NB4 (cell line): ENCODE results near the gene ORMDL2.

Experiments used
- POLR2A ChIP-seq: IDR thresholded peaks from 2 replicates; pipeline ENCODE4 v1.6.1; 2011; ENCODE audit warnings: mild to moderate bottlenecking; ENCODE audit not compliant: insufficient read length; ENCODE audit errors: extremely low read depth
- TF ChIP-seq, protein P1 (sequence below): IDR thresholded peaks from one replicate; pipeline ENCODE4 v1.5.1; 2012; ENCODE audit warnings: low read depth, low read length
- TF ChIP-seq, protein P2 (sequence below): IDR thresholded peaks from 2 replicates; pipeline ENCODE4 v1.6.1; 2011; ENCODE audit warnings: low read depth, low read length

DNA sequence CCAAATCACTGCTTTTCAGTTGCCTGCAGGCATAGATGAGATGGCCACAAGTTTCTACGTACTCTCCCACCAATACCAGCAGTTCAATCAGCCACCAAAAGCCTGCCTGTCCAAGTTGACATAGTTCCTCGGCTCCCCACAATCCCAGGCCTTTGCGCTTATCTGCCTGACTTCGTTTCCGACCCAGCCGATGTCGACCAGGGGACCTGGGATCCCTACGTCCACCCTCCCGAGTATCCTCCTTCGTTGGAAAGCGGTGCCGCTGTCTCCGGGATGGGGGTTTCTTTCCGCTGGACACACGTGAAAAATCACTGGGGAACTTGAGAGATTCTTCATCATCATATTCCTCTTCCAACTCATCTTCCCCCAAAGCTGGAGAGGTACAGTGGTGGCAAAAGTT lies 10.0 kb downstream of the ORMDL2 start:
- TF ChIP-seq, protein P1, sequence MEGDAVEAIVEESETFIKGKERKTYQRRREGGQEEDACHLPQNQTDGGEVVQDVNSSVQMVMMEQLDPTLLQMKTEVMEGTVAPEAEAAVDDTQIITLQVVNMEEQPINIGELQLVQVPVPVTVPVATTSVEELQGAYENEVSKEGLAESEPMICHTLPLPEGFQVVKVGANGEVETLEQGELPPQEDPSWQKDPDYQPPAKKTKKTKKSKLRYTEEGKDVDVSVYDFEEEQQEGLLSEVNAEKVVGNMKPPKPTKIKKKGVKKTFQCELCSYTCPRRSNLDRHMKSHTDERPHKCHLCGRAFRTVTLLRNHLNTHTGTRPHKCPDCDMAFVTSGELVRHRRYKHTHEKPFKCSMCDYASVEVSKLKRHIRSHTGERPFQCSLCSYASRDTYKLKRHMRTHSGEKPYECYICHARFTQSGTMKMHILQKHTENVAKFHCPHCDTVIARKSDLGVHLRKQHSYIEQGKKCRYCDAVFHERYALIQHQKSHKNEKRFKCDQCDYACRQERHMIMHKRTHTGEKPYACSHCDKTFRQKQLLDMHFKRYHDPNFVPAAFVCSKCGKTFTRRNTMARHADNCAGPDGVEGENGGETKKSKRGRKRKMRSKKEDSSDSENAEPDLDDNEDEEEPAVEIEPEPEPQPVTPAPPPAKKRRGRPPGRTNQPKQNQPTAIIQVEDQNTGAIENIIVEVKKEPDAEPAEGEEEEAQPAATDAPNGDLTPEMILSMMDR = no peak
- no peak for TF ChIP-seq POLR2A
- TF ChIP-seq, protein P2, sequence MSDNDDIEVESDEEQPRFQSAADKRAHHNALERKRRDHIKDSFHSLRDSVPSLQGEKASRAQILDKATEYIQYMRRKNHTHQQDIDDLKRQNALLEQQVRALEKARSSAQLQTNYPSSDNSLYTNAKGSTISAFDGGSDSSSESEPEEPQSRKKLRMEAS = no peak
